ENCODE measurements around the gene YAF2. TPM values are rescaled to one million over a fixed set of nuclear protein-coding genes. Genes with fewer than 3 reads are reported as not detected.
A peak's percentile ranks its signal among the peaks of the same experiment; 100 is the strongest.

Gene YAF2
- 10 to 100 TPM; 19.0 to 37.8 (median 22.2) TPM for total RNA-seq
- long read RNA-seq, donor 1, transcript YAF2-203 (4 exons, 2,076 nt), result major isoform, 5 of 11 reads
- long read RNA-seq, donor 1, partial matches to known transcripts, result 1 of 11 reads
- long read RNA-seq, donor 1, other reads (novel, unspliced or antisense), result 5 of 11 reads
- long read RNA-seq, donor 2, partial matches to known transcripts, result 2 of 3 reads
- long read RNA-seq, donor 2, other reads (novel, unspliced or antisense), result 1 of 3 reads

- intact Hi-C loops (cut with DNase I, micrococcal nuclease), result no loop called here
- DNase-seq (peak; percentile 90 to 94 (median 92)), ATAC-seq (peak; percentile 94)
- Histone ChIP-seq H3K4me3 (peak within 1 kb of the TSS; percentile 95), H3K4me1 (ENCODE audit: low read depth) (peaks cover 14% of the 10 kb centered on the region), H3K9me3 (no peaks in the 10 kb centered on the region), H3K36me3 (ENCODE audit: low read depth) (no peaks in the 10 kb centered on the region)
- TF ChIP-seq CTCF (IDR thresholded peaks at IDR 0.05), result no peak
These were observed at the start of gene YAF2 for GRCh38 chr12:42238240-42239140. TSS of gene YAF2 (minus strand) at chr12:42238248. CDS start at chr12:42238180, 68 bp downstream.

- ATAC-seq (no peak), DNase-seq (no peak)
- intact Hi-C loops (cut with DNase I, micrococcal nuclease), result no loop called here
- no peak overlapping the region for H3K4me3 ChIP-seq
- no peaks in the 10 kb centered on the region for H3K9me3 ChIP-seq
- no peak for TF ChIP-seq CTCF (IDR thresholded peaks at IDR 0.05)
- no peaks in the 10 kb centered on the region for H3K4me1 ChIP-seq (ENCODE audit: low read depth)
- H3K36me3 ChIP-seq (ENCODE audit: low read depth), result no peaks in the 10 kb centered on the region
These were observed 48.7 kb upstream of the YAF2 start for GRCh38 chr12:42286741-42287140.

DNA sequence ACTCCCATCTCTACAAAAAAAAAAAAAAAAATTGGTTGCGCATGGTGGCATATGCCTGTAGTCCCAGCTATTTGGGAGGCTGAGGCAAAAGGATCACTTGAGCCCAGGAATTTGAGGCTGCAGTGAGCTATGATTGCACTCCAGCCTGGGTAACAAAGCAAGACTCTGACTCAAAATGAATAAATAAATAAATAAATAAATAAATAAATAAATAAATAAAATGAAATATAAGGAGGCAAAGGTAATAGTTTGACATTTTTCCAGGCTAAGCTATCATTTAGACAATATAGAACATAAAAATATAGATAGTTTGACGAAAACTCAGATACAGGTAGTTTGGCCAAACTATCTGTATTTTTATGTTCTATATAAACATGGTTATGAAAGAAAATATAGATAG, 47.4 kb upstream of the YAF2 start:
- ATAC-seq, result no peak
- Histone ChIP-seq H3K9me3 (no peaks in the 10 kb centered on the region), H3K4me1 (ENCODE audit: low read depth) (no peaks in the 10 kb centered on the region), H3K4me3 (no peak overlapping the region), H3K36me3 (ENCODE audit: low read depth) (no peaks in the 10 kb centered on the region)
- no peak for TF ChIP-seq CTCF (IDR thresholded peaks at IDR 0.05)
- no peak for DNase-seq
- intact Hi-C loops (cut with DNase I, micrococcal nuclease), result no loop called here

DNA sequence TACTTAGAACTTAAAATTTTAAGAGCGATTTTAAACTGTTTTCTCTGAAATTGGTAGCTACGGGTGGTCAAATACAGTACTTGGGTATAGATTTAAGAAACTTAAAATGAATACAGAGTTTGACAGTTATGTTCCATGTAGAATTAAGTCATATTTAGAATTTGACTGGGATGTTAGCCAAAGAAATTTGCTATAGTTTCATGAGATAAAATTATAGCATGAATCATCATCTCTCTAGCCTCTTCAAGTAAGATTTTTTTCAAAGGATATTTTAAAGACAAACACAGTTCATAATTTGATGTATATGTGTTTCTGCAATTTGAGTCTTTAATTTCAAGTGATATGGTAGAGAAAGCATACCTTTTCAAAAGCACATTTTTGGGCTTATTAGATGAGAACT, 46.8 kb upstream of the YAF2 start:
- TF ChIP-seq CTCF (IDR thresholded peaks at IDR 0.05), result no peak
- DNase-seq, result no peak
- no peak for ATAC-seq
- no peaks in the 10 kb centered on the region for H3K9me3 ChIP-seq
- no peaks in the 10 kb centered on the region for H3K36me3 ChIP-seq (ENCODE audit: low read depth)
- no peak overlapping the region for H3K4me3 ChIP-seq
- intact Hi-C loops (cut with DNase I, micrococcal nuclease), result no loop called here
- no peaks in the 10 kb centered on the region for H3K4me1 ChIP-seq (ENCODE audit: low read depth)

DNA sequence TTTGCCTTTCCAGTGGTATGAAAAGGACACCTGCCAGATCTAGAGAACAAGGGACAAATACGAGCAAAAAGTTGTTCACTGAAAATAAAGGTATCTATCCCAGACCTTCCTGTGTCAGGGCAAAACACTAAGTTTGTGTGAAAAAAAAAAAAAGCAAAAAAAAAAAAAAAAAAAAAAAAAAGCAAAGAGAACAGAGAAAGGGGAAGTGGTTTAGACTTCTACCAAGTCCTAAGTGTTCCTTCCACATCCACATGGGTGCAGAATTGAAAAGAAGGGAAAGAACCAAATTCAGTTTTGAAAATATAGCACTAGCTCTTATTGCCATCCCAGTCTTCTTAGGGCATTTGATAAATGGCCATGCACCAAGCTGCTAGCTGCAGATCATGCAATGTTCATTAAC, 46.1 kb upstream of the YAF2 start:
- DNase-seq (no peak), ATAC-seq (no peak)
- H3K4me3 ChIP-seq, result no peak overlapping the region
- H3K4me1 ChIP-seq (ENCODE audit: low read depth), result no peaks in the 10 kb centered on the region
- intact Hi-C loops (cut with DNase I, micrococcal nuclease), result no loop called here
- H3K36me3 ChIP-seq (ENCODE audit: low read depth), result no peaks in the 10 kb centered on the region
- no peak for TF ChIP-seq CTCF (IDR thresholded peaks at IDR 0.05)
- H3K9me3 ChIP-seq, result no peaks in the 10 kb centered on the region
